Esophagus muscularis mucosa (tissue), 3 donors: ENCODE measurements around the gene RIMS3.

Source experiments
- CTCF ChIP-seq, 3 experiments: fragments of 200-600 bp in 2 of 3; fragments of 450-650 bp in 1 of 3; sonication (generic) in 2 of 3; IDR thresholded peaks; one replicate each; pipeline ENCODE4 v1.5.1; 2017 to 2019; ENCODE audit warnings: antibody characterized with exemption in 3 of 3, mild to moderate bottlenecking in 2 of 3, moderate library complexity in 1 of 3
- POLR2AphosphoS5 ChIP-seq, 2 donors: sonication (generic); formaldehyde crosslinking; IDR thresholded peaks; one replicate each; pipeline ENCODE4 v1.6.1; 2017; ENCODE audit warnings: antibody characterized with exemption in 2 of 2

- TF ChIP-seq CTCF (IDR thresholded peaks at IDR 0.05): no peak
- no peak for TF ChIP-seq POLR2AphosphoS5 (IDR thresholded peaks at IDR 0.05)
These were observed 36.6 kb downstream of the RIMS3 start for GRCh38 chr1:40628903-40629292.
